Activated CD8-positive, alpha-beta memory T cell treated with anti-CD3 and anti-CD28 coated beads, Interleukin-2, amount 50 U/mL, for 1 hour (primary cell): Measurements from ENCODE around the gene STIL.
"Not testable (repeated sequence)": the region's sequence is repeated elsewhere in the genome, so short reads cannot be mapped to it uniquely, and the experiment has no call there.

Experiments used
- DNase-seq: peaks from one replicate; pipeline ENCODE4 v3.0.0-alpha.2; 2020; ENCODE audit errors: extremely low read depth

The STIL gene

GRCh38 chr1:47319968-47320367 is 6.0 kb upstream of the STIL start:
- DNase-seq = not testable (repeated sequence)

- no peak for DNase-seq
These were observed 3.9 kb upstream of the STIL start for GRCh38 chr1:47317841-47318240.

GRCh38 chr1:47309427-47309826 is 4.5 kb downstream of the STIL start:
- no peak for DNase-seq

- DNase-seq = no peak
These were observed 11.5 kb downstream of the STIL start for GRCh38 chr1:47302472-47302871.

GRCh38 chr1:47298025-47298699 is 15.8 kb downstream of the STIL start:
- no peak for DNase-seq

- no peak for DNase-seq
These were observed 18.4 kb downstream of the STIL start for GRCh38 chr1:47295579-47295978.

- DNase-seq = not testable (repeated sequence)
These were observed 19.1 kb downstream of the STIL start for GRCh38 chr1:47294863-47295262.

- not testable (repeated sequence) for DNase-seq
These were observed 25.8 kb downstream of the STIL start for GRCh38 chr1:47288116-47288515.

GRCh38 chr1:47280142-47280541 is 33.8 kb downstream of the STIL start:
- DNase-seq = no peak

- no peak for DNase-seq
These were observed 37.1 kb downstream of the STIL start for GRCh38 chr1:47276850-47277249.

- DNase-seq = not testable (repeated sequence)
These were observed 38.1 kb downstream of the STIL start for GRCh38 chr1:47275811-47276210.

GRCh38 chr1:47265529-47265928 is 48.4 kb downstream of the STIL start:
- DNase-seq = not testable (repeated sequence)

GRCh38 chr1:47262787-47263413 is 51.0 kb downstream of the STIL start:
- no peak for DNase-seq

GRCh38 chr1:47257224-47257623 is 56.7 kb downstream of the STIL start:
- DNase-seq = no peak

GRCh38 chr1:47252795-47253194 is 61.2 kb downstream of the STIL start:
- no peak for DNase-seq

GRCh38 chr1:47252369-47252768 is 61.6 kb downstream of the STIL start:
- DNase-seq = no peak

GRCh38 chr1:47249755-47250154 is 64.2 kb downstream of the STIL start:
- no peak for DNase-seq

GRCh38 chr1:47244339-47244862 is 69.5 kb downstream of the STIL start:
- no peak for DNase-seq

GRCh38 chr1:47243910-47244309 is 70.0 kb downstream of the STIL start:
- DNase-seq = no peak

- DNase-seq = no peak
These were observed 72.5 kb downstream of the STIL start for GRCh38 chr1:47241114-47242113.

- no peak for DNase-seq
These were observed 74.9 kb downstream of the STIL start for GRCh38 chr1:47238935-47239592.

GRCh38 chr1:47235806-47236205 is 78.1 kb downstream of the STIL start:
- no peak for DNase-seq
